ENCODE data around the gene STARD5.
A peak's percentile ranks its signal among the peaks of the same experiment; 100 is the strongest.

Gene STARD5

DNA sequence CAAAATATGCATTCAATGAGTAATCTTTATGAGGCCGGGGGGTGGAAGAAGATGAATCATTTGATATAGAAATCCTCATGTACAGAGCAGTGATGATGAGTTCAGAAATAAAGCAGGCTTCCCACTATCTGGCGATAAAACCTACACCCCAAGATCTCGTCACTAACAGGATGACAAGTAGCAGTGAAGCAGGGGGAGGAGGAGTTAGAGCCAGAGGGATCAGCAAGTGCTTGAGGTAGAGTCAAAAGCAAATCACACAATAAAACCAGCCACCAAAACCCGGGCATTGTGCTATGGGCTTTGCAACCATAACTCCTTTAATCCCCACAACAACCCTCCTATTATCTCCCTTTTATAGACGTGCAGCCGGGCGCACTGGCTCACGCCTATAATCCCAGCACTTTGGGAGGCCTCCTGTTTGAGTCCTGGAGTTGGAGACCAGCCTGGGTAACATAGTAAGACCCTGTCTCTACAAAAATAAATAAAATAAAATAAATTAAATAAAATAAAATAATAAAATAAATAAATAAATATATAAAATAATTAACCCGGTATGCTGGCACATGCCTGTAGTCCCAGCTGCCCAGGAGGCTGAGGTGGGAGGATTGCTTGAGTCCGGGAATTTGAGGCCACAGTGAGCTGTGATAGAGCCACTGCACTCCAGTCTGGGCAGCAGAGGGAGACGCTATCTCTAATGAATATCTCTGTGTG is 53.0 kb downstream of the STARD5 start:
- DNase-seq, result no peak

DNA sequence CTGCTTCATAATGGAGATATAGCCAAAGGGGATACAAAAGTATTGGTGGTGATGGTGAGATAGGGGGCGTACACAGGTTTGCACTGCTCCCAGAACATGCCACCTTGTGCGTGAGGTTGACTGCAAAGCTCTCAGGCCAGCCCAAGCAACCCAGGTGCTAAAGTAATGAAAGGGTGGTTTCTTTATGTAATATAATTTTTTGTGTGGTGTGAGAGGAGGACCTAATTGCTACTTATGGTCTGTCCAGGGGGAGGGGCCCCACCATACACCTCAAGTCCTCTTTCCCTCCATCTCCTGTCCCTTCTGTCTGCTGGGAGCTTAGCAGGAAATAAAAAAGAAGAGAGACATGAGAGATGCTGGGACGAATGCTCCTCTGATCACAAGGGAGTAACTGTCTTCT is 53.8 kb downstream of the STARD5 start:
- DNase-seq, result no peak

DNA sequence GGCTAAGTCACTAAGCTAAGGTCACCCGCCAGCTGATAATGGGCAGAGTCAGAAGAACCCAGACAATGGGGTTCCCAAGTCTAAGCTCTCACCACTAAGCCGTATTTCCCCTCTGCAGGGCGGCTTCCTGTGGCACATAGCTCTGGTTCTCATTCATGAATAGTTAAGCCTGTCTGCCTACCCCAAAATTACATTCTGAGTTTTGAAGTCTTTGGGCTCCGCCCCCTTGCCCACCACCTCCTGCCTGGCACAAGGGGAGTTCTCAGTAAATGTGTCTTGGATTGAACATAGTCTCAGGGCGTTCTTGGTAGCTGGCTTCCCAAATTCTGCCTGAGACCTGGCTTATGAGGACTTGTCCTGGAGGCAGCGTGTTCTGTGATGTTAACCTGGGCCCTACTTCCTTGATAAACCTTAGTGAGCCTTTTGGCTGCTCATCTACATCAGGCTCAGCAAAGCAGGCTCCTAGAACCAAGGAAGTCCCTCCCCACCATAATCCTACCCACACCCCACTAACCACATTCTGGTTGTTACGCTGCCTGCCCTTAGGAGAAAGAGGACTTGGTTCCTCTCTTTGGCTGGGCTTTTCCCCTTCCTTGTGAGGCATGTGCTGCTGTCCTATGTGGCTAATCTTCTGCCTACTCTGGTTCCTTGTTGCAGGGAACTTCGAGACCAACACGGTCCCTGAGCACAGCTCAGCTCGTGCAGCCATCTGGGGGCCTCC is 54.9 kb downstream of the STARD5 start:
- DNase-seq, result no peak

DNA sequence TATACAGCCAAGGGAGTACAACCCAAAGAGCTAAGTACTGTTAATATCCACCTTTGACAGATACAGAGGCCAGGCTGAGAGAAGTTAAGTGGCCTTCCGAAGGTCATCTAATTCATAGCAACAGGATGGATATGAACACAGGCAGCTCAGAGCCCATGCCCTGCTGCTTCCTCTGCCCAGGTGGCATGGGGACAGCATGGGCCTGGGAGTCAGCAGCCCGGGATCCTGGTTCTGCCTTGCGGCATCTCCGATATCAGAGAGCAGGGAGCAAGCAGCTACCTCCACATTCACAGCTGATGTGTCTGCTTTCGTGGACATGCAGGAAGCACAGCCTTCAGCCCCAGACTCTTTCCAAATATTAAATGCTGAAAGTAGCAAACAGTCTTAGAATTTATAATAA is 55.6 kb downstream of the STARD5 start:
- no peak for DNase-seq

DNA sequence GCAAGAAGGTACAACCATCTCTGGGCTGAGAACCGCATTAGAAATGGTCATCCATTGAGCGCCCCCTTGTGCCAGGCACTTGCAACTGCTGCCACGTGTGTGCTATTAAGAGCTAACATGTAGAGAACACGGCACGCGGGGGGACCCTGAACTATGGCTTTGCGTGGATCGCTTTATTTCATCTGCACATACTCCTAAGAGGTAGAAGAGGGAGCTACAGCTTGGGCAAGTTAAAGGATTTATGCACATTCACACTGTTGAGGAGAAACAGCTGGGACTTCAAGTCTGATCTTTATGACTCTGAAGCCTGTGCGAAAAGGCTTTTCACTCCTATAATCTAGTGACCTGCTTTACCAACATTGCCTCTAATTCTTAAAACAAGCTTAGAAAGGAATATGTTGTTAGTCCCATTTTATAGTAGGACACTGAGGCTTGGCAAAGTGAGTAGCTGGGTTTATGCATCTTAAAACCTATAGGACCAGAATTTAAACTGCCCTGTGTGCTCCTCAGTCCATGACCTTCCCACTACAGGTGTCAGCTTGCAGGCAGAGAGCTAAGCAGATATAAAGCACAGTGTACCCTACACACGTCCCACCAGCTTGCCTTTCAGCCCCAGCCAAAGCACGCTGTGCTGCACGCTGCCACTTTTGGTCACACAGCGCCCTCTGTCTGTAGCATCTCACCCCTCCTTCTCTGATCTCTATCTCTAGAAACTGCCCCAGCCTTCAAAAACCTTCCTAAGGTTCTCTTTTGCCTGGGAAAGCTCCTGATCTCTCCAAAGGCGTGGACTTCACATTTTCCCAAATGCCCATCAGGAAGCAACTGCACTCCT is 57.8 kb downstream of the STARD5 start:
- peak; percentile 84 for DNase-seq

DNA sequence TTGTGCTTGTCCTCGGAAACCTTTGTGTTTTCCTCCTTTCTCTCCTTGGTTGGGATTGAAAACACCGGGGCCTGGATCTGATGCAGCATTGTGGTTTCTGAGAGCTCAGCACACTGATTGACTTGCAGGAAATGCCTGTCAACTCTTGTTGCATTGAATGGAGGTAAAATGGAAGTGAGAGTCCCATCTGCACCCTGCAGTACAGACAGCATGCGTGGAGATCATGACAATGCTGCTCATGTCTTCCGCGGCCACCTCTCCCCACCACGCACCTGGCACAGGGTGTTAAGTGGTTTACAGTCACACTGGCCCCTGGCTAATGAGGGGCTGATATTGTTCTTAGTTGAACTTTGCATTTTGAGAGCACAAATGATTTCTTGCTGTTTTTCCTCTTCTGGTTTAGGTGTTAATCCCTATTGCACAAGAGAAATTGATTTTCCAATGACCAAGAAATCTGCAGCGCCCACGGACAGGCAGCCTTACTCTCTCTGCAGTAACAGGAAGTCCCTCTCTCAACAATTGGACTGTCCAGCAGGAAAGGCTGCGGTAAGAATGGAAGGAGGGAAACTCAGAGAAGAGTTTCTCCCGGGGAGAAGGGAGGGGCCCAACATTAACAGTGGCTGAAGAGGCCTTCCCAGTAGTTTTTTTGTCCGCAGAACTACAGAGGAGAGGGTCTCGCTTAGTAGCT is 58.5 kb downstream of the STARD5 start:
- no peak for DNase-seq

DNA sequence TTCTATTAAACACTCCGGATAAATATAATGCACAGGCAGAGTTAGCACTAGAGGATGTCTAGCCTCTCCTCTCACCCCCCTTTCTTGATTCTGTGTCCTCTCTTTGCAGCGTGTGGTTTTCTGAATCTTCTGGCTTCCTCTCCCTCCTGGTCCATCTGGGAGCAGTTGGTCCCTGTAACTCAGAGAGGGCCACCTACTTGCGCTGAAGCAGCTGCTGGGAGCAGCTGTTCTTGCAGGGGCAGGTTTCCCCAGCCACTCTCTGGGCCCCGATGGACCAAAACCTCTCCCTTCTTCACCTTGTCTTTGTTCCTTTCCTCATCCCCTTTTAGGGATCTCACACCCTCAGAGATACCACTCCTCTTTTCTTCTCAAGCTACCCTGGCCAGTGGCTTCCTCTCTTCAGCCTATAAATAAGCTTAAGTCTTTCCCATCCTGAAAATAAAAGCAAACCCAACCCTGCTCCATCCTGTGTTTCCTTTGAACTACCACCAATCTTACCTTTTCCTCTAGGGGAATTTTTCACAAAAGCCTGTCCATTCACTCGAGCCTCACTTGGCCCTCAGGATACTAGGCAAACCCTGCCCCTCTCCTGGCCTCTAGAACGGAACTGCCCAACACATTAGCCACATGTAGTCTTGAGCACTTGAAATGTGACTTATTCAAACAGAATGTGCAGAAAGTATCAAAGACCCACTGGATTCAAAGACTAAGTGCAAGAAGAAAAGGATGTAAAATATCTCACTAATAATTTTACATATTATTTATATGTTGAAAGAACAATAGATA is 59.7 kb downstream of the STARD5 start:
- DNase-seq, result peak; percentile 3

DNA sequence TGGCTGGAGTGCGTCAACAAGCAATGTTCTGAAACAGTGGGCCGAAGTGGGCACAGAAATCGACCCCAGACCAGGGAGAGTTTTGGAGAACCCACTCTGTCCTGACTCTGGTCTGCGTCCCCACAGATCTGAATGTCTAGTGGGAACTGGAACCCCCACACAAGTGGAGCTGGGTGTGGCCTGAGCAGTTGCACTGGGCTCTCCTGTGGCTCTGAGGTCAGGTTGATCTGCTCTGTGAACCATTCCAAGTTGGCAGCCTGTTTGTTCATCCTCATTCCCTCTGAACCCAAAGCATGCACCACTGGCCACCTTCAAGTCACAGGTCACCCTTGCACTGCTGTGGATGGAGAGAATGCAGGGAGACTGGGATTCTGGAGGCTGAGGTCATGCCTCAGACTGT is 60.5 kb downstream of the STARD5 start:
- no peak for DNase-seq

DNA sequence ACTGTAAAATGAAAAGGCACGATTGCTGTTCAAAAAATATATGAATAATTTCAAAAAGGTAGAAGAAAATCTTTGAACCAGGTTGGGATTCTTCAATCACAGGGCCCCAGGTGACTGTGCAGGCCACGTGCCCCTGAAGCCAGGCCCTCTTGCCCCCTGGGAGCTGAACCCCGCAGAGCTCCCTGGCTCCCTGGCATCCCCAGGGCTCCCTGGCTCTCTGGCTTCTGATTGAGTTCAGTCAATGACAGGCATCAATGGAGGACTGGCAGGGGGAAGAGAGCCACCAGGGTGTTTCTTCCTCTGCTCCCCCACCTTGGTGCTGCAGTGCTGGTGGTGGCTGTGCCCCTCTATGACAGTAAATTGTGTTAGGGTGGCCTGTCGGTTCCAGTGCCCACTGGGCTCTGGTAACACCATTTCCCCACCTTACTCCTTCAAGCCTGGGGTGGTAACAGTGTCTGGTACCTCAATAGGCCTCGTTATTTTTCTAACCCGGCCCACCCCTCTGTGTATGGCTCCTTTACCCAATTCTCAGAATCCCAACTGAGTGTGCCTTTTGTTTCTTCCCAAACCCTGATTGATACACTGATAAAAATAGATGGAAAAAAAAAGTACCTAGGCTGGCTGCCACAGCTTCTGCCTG is 62.6 kb downstream of the STARD5 start:
- no peak for DNase-seq

DNA sequence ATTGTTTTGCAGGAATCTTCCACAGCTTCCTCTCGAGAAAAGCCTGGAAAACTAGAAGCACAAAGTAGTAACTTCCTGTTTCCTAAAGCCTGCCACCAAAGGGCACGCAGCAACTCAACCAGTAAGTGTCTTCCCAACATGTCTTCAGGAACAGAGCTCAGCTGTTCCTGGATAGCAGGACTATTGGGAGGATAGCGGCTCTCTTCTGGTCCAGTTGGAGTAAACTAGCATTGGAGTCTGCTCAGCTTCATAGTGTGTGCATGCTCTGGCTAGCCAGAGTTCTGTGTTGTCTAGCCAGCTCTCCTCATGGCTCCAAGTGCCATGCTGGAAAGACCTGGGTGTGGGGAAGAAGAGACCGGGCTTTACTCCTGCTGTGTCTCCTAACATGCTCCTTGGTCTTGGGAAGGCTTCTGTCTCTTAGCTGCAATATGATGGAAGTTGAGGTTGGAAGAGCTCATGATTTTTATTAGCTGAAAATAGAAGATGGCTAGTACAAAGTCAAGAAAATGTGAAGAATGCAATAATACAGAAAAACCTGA is 64.1 kb downstream of the STARD5 start:
- no peak for DNase-seq
